SK-N-SH (cell line): ENCODE measurements around the gene NPM1.

ENCODE experiments used
- CTCF ChIP-seq: fragments of 200-600 bp; sonication (generic); IDR thresholded peaks from 2 replicates; pipeline ENCODE4 v1.6.1; 2017; ENCODE audit warnings: antibody characterized with exemption, mild to moderate bottlenecking, moderate library complexity
- EZH2phosphoT487 ChIP-seq: fragments of 200-600 bp; sonication (generic); IDR thresholded peaks from 2 replicates; pipeline ENCODE4 v1.6.1; 2017; ENCODE audit warnings: low read depth, mixed run types, mild to moderate bottlenecking, antibody characterized with exemption, moderate library complexity, borderline replicate concordance
- GABPA ChIP-seq: IDR thresholded peaks from 2 replicates; pipeline ENCODE4 v1.4.0; 2012; ENCODE audit warnings: low read depth, mild to moderate bottlenecking
- JUND ChIP-seq: IDR thresholded peaks from 2 replicates; pipeline ENCODE4 v1.4.0; 2012
- MXI1 ChIP-seq: IDR thresholded peaks from 2 replicates; pipeline ENCODE4 v1.6.1; 2012; ENCODE audit warnings: mild to moderate bottlenecking, low read depth, low read length, improper control_type of control experiment
- NFIC ChIP-seq: IDR thresholded peaks from 2 replicates; pipeline ENCODE4 v1.4.0; 2012; ENCODE audit warnings: borderline replicate concordance
- NRF1 ChIP-seq: IDR thresholded peaks from 2 replicates; pipeline ENCODE4 v1.6.1; 2012; ENCODE audit warnings: low read depth, mild to moderate bottlenecking, low read length
- POLR2AphosphoS5 ChIP-seq: IDR thresholded peaks from 2 replicates; pipeline ENCODE4 v1.6.1; 2012; ENCODE audit warnings: low read depth, low read length
- RFX5 ChIP-seq: IDR thresholded peaks from 2 replicates; pipeline ENCODE4 v1.6.1; 2012; ENCODE audit warnings: mild to moderate bottlenecking, improper control_type of control experiment, low read length
- SMC3 ChIP-seq: IDR thresholded peaks from 2 replicates; pipeline ENCODE4 v1.6.1; 2012; ENCODE audit warnings: low read depth, low read length, improper control_type of control experiment
- TEAD4 ChIP-seq: IDR thresholded peaks from 2 replicates; pipeline ENCODE4 v1.4.0; 2012; ENCODE audit warnings: mild to moderate bottlenecking, borderline replicate concordance; ENCODE audit not compliant: insufficient read depth

GRCh38 chr5:171445644-171446516 lies 58.2 kb downstream of the NPM1 start:
- TF ChIP-seq TEAD4 (no peak), EZH2phosphoT487 (no peak), GABPA (no peak), CTCF (no peak), POLR2AphosphoS5 (no peak), SMC3 (no peak), NFIC (no peak), MXI1 (no peak), RFX5 (no peak), JUND (no peak), NRF1 (no peak)
